ENCODE data around the gene OR2H2.

Gene OR2H2

DNA sequence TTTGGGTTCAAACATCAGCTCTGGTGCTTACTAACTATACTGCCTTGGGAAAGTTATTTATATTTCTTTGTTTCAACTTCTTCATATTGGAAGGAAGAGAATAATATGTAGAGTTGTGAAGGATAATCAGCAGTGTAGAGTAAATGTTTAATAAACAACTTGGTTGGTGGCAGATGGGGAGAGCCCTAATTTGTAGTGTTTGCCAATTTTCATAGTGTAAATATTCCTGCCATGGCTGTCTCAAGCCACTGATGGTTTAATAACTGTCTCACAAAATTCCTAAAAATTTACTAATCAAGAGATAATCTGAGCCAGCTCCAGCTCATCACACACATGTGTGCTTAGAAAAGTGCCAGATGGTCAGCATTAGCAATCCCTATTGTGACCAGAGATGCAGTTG, at the start of gene OR2H2:
Gene OR2H2, plus strand, starts transcription at position 301 of the 400 bp plus-strand sequence. CDS start 2,824 bp downstream, outside the sequence.
- Mint-ChIP-seq H3K9me3 (no peaks in the 10 kb centered on the region), H3K27ac (no peak within 1 kb of the TSS), H3K4me1 (no peaks in the 10 kb centered on the region), H3K4me3 (no peak within 1 kb of the TSS), H3K36me3 (ENCODE audit: low read depth) (no peaks in the 10 kb centered on the region), H3K27me3 (peaks cover 9% of the 10 kb centered on the region)
- ATAC-seq (no peak), DNase-seq (no peak)

DNA sequence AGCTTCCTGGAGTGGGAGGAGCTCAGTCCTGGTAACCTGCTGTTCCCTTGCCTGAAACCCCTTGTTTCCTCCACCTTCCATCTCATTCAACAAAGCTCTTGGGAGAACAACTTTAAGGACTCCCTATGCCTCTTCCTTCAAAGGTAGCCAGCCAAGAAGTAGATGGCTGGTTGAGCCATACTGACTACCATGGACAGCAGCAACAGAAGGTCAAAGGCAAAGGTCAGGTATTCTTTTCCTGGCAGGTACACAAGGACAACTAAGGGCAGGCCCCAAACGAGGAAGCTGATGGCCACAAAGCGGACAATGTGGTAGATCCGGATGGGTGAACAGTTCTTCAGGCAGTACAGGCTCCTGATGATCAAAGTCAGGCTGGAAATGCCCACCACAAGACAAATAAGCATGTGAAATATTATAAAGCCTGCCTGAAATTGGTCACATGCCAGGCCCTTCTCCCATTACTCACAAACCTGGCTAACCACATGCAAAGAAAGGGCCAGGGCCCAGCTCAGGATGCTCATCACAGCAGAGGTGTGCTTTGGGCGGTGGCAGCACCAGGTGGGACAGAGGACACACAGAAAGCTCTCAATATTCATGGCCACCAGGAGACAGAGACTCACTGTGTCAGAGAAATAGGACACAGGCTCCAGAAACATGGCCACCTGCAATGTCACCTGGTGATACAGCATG, 47.1 kb upstream of the OR2H2 start:
- Mint-ChIP-seq H3K27ac (no peak overlapping the region), H3K36me3 (ENCODE audit: low read depth) (no peaks in the 10 kb centered on the region), H3K27me3 (peaks cover 12% of the 10 kb centered on the region), H3K4me1 (no peaks in the 10 kb centered on the region), H3K9me3 (no peaks in the 10 kb centered on the region), H3K4me3 (no peak overlapping the region)
- DNase-seq (no peak), ATAC-seq (no peak)

DNA sequence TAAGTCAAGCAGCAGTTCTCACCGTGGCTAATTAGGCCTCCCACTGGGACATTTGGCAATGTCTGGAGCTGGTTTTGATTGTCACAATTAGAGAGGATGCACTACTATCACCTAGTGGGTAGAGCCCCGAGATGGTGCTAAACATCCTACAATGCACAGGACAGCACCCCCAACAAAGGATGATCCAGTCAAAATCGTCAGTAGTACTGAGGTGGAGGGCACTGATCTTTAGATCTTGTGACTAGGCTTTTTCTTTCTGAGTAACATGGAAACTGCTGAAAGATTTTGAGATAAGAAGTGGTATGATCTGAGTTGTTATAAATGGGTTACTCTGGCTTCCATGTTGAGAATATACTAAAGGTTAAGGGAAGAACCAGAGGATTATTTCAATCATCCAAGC, 37.3 kb upstream of the OR2H2 start:
- Mint-ChIP-seq H3K4me3 (no peak overlapping the region), H3K27ac (no peak overlapping the region), H3K9me3 (no peaks in the 10 kb centered on the region), H3K4me1 (peaks cover 5% of the 10 kb centered on the region), H3K36me3 (ENCODE audit: low read depth) (no peaks in the 10 kb centered on the region), H3K27me3 (peaks cover 47% of the 10 kb centered on the region)
- ATAC-seq: peak; percentile 54
- DNase-seq: no peak

DNA sequence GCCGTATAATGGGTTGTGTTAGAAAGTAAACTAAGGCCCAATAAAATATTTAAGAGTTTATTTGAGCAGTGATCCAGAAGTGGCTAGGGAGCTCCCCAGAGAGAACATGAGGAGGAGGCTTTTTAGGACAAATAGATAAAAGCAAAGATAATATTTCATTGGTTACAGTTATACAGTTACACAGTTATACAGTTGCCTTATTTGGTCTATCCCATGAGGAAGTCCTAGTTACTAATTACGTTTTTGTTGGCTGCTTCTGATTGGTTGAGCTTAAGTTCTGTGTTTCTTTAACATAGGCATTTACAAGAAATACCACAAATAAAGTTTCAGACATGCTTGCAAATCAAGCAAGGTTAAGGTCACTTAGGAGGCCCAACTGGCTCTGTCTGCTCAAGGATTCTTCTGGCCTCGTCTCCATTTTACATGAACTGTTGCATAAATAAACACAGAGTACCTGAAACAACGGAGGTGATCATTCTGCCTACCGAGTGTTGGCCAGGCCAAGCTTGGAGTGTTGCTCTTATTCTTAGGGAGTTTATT, 32.3 kb upstream of the OR2H2 start:
- peak; percentile 49 for ATAC-seq
- no peaks in the 10 kb centered on the region for H3K9me3 Mint-ChIP-seq
- peak overlapping the region; percentile 65 for H3K27ac Mint-ChIP-seq
- peaks cover 63% of the 10 kb centered on the region for H3K27me3 Mint-ChIP-seq
- H3K4me3 Mint-ChIP-seq: peak overlapping the region; percentile 58
- H3K36me3 Mint-ChIP-seq (ENCODE audit: low read depth): no peaks in the 10 kb centered on the region
- peaks cover 16% of the 10 kb centered on the region for H3K4me1 Mint-ChIP-seq
- no peak for DNase-seq

DNA sequence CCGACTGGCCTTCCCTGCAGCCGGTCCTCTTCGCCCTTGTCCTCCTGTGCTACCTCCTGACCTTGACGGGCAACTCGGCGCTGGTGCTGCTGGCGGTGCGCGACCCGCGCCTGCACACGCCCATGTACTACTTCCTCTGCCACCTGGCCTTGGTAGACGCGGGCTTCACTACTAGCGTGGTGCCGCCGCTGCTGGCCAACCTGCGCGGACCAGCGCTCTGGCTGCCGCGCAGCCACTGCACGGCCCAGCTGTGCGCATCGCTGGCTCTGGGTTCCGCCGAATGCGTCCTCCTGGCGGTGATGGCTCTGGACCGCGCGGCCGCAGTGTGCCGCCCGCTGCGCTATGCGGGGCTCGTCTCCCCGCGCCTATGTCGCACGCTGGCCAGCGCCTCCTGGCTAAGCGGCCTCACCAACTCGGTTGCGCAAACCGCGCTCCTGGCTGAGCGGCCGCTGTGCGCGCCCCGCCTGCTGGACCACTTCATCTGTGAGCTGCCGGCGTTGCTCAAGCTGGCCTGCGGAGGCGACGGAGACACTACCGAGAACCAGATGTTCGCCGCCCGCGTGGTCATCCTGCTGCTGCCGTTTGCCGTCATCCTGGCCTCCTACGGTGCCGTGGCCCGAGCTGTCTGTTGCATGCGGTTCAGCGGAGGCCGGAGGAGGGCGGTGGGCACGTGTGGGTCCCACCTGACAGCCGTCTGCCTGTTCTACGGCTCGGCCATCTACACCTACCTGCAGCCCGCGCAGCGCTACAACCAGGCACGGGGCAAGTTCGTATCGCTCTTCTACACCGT, 31.5 kb upstream of the OR2H2 start:
- DNase-seq (peak; percentile 23), ATAC-seq (peak; percentile 55)
- H3K9me3 Mint-ChIP-seq: no peaks in the 10 kb centered on the region
- H3K4me3 Mint-ChIP-seq: peak overlapping the region; percentile 58
- peaks cover 65% of the 10 kb centered on the region for H3K27me3 Mint-ChIP-seq
- H3K4me1 Mint-ChIP-seq: peaks cover 16% of the 10 kb centered on the region
- H3K27ac Mint-ChIP-seq: peak overlapping the region; percentile 65
- no peaks in the 10 kb centered on the region for H3K36me3 Mint-ChIP-seq (ENCODE audit: low read depth)

DNA sequence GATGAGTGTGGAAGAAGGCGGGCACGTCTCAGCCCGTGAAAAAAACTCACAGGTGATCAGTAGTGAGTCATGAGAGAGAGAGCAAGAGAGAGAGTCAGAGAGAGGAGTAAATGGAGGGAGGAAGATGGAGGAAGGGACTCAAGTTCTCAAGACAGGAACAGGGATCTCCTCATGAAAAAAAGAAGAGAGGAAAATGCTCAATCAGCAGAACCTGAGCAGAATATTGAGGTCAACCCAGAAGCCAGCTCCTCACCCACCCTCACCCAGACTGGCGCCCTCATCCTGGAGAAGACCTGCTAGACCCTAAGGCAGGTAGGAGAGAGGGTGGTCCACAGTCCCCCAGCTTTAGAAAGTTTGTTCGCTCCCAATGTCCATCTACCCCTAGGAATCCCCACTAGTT, 30.2 kb upstream of the OR2H2 start:
- DNase-seq: no peak
- no peak for ATAC-seq
- H3K4me3 Mint-ChIP-seq: no peak overlapping the region
- no peaks in the 10 kb centered on the region for H3K36me3 Mint-ChIP-seq (ENCODE audit: low read depth)
- no peaks in the 10 kb centered on the region for H3K9me3 Mint-ChIP-seq
- no peak overlapping the region for H3K27ac Mint-ChIP-seq
- H3K27me3 Mint-ChIP-seq: peaks cover 60% of the 10 kb centered on the region
- peaks cover 16% of the 10 kb centered on the region for H3K4me1 Mint-ChIP-seq

DNA sequence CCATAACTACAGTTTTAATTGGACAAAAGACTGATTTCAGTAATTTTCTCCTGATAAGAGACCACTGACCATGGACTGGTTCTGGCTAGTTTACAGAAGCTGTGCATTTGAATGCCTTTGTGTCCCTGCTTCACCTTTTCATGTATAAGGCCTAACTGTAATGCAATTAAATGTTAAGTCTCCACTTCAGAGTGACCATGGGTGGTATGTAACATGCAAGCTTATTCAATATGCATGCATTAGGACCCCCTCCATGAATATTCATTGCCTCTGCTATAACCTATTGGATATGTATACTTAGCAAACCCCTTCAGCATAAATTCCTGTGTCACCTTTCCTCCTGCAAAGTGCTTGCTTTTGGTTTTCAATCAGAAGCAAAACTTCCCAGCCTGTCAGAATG, 27.6 kb upstream of the OR2H2 start:
- Mint-ChIP-seq H3K4me1 (peaks cover 22% of the 10 kb centered on the region), H3K4me3 (no peak overlapping the region), H3K27ac (no peak overlapping the region), H3K27me3 (peaks cover 62% of the 10 kb centered on the region), H3K9me3 (peaks cover 4% of the 10 kb centered on the region), H3K36me3 (ENCODE audit: low read depth) (no peaks in the 10 kb centered on the region)
- no peak for ATAC-seq
- no peak for DNase-seq

DNA sequence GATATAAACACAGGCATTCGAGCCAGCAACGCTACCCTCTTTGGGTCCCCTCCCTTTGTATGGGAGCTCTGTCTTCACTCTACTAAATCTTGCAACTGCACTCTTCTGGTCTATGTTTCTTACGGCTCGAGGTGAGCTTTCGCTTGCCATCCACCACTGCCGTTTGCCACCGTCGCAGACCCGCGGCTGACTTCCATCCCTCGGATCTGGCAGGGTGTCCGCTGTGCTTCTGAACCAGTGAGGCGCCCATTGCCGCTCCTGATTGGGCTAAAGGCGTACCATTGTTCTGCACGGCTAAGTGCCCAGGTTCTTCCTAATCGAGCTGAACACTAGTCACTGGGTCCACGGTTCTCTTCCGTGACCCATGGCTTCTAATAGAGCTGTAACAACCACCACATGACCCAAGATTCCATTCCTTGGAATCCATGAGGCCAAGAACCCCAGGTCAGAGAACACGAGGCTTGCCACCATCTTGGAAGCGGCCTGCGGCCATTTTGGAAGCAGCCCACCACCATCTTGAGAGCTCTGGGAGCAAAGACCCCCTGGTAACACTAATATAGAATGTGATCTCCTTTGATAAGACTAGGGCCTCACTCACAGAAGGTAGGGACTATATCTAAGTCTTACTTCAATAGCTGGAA, 26.4 kb upstream of the OR2H2 start:
- DNase-seq: no peak
- no peak for ATAC-seq
- peaks cover 61% of the 10 kb centered on the region for H3K27me3 Mint-ChIP-seq
- no peaks in the 10 kb centered on the region for H3K36me3 Mint-ChIP-seq (ENCODE audit: low read depth)
- H3K9me3 Mint-ChIP-seq: peaks cover 4% of the 10 kb centered on the region
- peaks cover 15% of the 10 kb centered on the region for H3K4me1 Mint-ChIP-seq
- no peak overlapping the region for H3K4me3 Mint-ChIP-seq
- H3K27ac Mint-ChIP-seq: no peak overlapping the region

DNA sequence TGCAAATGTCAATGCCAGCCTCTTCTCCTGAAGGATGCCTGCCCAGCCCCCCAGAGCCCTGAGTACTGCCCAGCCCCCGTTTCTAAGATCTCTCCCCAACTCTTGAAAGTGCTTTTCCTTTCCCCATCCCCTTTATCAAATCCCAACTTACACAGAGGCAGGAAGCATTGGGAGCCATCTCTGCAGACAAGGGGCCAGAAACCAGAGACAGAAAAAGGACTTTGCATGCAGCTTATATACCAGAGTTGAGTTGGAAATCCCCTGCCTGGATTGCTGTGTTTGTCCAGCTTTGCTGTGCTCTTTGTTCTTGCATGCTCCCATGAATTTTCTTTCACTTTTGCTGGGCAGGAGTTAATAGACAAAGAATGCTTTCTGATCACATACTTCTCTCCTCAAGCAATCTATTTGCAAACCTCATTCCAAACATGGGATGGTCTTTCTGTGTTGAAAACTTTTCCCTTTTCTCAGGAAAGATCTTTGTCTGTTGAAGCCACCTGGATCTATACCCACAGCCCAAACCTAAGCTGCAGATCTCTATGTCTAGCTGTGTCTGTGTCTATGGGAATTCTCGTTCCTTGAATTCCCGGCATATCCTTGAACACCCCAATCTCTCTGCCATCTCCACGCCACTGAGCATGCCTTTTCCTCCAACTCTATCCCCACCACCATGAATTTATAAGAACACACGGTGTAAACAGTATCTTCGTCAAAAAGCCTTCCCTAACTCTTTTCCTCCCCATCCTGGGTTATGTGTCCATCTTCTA, 25.2 kb upstream of the OR2H2 start, which contains the start of gene UBD:
Gene UBD, minus strand, starts transcription at position 209 of the 764 bp plus-strand sequence. Its CDS starts 31 bp downstream, at position 178.
- ATAC-seq: no peak
- DNase-seq: no peak
- Mint-ChIP-seq H3K4me3 (peak within 1 kb of the TSS; percentile 12), H3K27ac (no peak within 1 kb of the TSS), H3K4me1 (peaks cover 10% of the 10 kb centered on the region), H3K36me3 (ENCODE audit: low read depth) (no peaks in the 10 kb centered on the region), H3K9me3 (peaks cover 4% of the 10 kb centered on the region), H3K27me3 (peaks cover 50% of the 10 kb centered on the region)

DNA sequence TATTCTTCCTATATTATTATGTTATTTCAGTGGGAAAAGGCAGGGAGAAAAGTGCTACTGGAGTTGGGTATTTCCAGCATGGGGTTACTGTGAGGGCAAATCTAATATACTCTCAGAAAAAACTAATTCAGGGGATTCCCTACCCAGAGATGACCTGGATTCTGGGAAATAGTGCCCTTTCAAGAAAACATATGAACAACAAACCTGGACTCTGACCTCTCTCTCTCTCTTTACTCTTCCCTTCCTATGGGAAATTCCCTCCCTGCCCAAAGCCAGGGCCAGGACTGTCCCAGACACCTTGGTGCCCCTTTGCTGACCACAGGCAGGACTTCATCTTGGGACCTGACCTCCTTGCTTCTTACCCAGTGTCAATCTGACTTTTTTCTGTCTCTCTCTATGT, 23.8 kb upstream of the OR2H2 start:
- ATAC-seq: no peak
- H3K27ac Mint-ChIP-seq: no peak overlapping the region

DNA sequence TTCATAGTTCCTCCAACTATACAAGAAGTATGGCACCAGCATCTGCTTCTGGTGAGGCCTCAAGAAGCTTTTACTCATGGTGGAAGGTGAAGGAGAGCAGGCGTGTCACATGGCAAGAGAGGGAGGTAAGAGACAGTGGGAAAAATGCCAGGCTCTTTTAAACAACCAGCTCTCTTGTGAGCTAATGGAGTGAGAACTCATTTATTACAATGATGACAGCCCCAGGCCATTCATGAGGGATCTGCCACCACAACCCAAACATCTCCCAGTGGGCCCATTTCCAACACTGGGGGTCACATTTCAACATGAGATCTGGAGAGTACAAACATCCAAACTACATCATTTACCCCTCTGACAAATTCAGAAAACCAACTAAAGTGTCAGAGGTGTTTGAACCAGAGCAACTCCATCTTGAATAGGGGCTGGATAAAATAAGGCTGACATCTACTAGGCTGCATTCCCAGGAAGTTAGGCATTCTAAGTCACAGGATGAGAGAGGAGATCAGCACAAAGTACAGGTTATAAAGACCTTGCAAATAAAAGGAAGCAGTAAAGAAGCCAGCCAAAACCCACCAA, 23.2 kb upstream of the OR2H2 start:
- no peak overlapping the region for H3K27ac Mint-ChIP-seq
- H3K9me3 Mint-ChIP-seq: peaks cover 4% of the 10 kb centered on the region
- H3K36me3 Mint-ChIP-seq (ENCODE audit: low read depth): no peaks in the 10 kb centered on the region
- H3K4me1 Mint-ChIP-seq: peaks cover 10% of the 10 kb centered on the region
- ATAC-seq (no peak), DNase-seq (no peak)
- H3K27me3 Mint-ChIP-seq: peaks cover 44% of the 10 kb centered on the region
- no peak overlapping the region for H3K4me3 Mint-ChIP-seq

More for the DNA sequence above, 23.8 kb upstream of the OR2H2 start:
- Mint-ChIP-seq H3K36me3 (ENCODE audit: low read depth) (no peaks in the 10 kb centered on the region), H3K4me1 (peaks cover 10% of the 10 kb centered on the region), H3K4me3 (no peak overlapping the region), H3K27me3 (peaks cover 45% of the 10 kb centered on the region), H3K9me3 (peaks cover 4% of the 10 kb centered on the region)
- no peak for DNase-seq

DNA sequence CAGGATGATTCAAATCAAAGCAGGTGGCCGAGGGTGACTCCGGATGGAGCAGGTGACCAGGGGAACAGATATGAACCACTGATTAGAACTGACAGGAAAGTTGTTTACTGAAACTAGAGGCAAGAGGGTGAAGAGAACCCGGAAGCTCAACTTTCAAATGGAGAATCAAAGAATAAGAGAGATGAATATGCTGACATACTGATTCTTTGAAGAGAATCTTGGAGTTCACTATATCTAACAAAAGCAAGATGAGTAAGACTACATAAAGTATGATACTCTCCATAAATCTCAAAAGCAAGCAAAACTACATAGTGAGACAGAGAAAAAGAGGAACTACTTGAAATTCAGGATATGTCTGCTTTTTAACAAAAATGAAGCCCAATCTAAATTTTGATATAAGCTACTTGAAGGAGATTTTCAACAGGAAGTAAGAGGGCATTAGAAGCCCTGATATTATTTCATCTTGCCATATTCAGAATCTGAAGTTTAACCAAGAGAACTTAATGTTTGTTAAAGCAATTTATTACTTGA, 21.4 kb upstream of the OR2H2 start:
- Mint-ChIP-seq H3K27me3 (peaks cover 49% of the 10 kb centered on the region), H3K4me3 (no peak overlapping the region), H3K27ac (no peak overlapping the region), H3K36me3 (ENCODE audit: low read depth) (no peaks in the 10 kb centered on the region), H3K9me3 (peaks cover 4% of the 10 kb centered on the region), H3K4me1 (peaks cover 10% of the 10 kb centered on the region)
- ATAC-seq (no peak), DNase-seq (no peak)

DNA sequence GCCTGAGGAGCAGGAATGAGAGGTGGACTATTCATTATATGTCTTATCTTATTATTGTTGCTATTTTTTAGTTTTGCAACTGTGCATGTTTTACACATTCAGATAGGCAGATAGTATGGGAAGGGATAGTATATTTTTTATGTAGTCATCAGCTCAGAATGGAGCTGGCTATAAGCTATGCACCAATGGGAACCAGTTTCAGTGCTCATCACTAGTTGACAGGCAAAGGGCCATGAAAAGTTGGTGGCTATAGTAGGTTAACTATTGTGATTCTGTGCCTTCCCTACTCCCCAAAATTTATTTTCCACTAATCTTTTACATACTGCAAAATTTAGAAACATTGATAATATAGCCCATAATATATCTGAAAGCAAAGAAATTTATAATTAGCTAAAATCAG, 20.0 kb upstream of the OR2H2 start:
- Mint-ChIP-seq H3K27ac (no peak overlapping the region), H3K9me3 (peaks cover 4% of the 10 kb centered on the region), H3K4me3 (no peak overlapping the region), H3K27me3 (peaks cover 44% of the 10 kb centered on the region), H3K4me1 (peaks cover 10% of the 10 kb centered on the region), H3K36me3 (ENCODE audit: low read depth) (no peaks in the 10 kb centered on the region)
- DNase-seq (no peak), ATAC-seq (no peak)
